Activated naive CD8-positive, alpha-beta T cell treated with anti-CD3 and anti-CD28 coated beads, Interleukin-2, amount 10 ng/mL, durations not matched to agents 7 days and 5 days (primary cell): ENCODE results near the gene POU6F2. TPM values are rescaled to one million over a fixed set of nuclear protein-coding genes. Genes with fewer than 3 reads are reported as not detected.
"Not testable (repeated sequence)": the region's sequence is repeated elsewhere in the genome, so short reads cannot be mapped to it uniquely, and the experiment has no call there.

ENCODE experiments used
- ATAC-seq: fragments of 150-1000 bp; cut with Tn5 transposase; one replicate; pipeline ENCODE4 v1.10.0; 2021; ENCODE audit warnings: low read depth, moderate library complexity
- POLR2A ChIA-PET: fragments of 350-600 bp; sonication (Branson Sonifier 250); formaldehyde crosslinking; loops from one replicate; lab custom pipeline; 2021; ENCODE audit warnings: antibody characterized with exemption; lab: Charles Lee
- DNase-seq: peaks from one replicate; pipeline ENCODE4 v3.0.0; 2021
- H3K27ac Mint-ChIP-seq: one replicate; pipeline ENCODE4 v1.8.0; 2022; ENCODE audit warnings: mild to moderate bottlenecking, mixed read lengths
- H3K27me3 Mint-ChIP-seq: one replicate; pipeline ENCODE4 v1.8.0; 2022; ENCODE audit warnings: mild to moderate bottlenecking, moderate library complexity, mixed read lengths
- H3K36me3 Mint-ChIP-seq: one replicate; pipeline ENCODE4 v1.8.0; 2021; ENCODE audit warnings: mild to moderate bottlenecking, mixed read lengths
- H3K4me1 Mint-ChIP-seq: one replicate; pipeline ENCODE4 v1.8.0; 2021; ENCODE audit warnings: mixed read lengths
- H3K4me3 Mint-ChIP-seq: one replicate; pipeline ENCODE4 v1.8.0; 2022; ENCODE audit warnings: mild to moderate bottlenecking, moderate library complexity, mixed read lengths
- H3K9me3 Mint-ChIP-seq: one replicate; pipeline ENCODE4 v1.8.0; 2021; ENCODE audit warnings: mixed read lengths
- total RNA-seq, 2 experiments: library from RNA; stranded (reverse); gene quantifications; one replicate each; pipeline ENCODE4 v1.2.3, GENCODE V29; 2021

Gene POU6F2, protein sequence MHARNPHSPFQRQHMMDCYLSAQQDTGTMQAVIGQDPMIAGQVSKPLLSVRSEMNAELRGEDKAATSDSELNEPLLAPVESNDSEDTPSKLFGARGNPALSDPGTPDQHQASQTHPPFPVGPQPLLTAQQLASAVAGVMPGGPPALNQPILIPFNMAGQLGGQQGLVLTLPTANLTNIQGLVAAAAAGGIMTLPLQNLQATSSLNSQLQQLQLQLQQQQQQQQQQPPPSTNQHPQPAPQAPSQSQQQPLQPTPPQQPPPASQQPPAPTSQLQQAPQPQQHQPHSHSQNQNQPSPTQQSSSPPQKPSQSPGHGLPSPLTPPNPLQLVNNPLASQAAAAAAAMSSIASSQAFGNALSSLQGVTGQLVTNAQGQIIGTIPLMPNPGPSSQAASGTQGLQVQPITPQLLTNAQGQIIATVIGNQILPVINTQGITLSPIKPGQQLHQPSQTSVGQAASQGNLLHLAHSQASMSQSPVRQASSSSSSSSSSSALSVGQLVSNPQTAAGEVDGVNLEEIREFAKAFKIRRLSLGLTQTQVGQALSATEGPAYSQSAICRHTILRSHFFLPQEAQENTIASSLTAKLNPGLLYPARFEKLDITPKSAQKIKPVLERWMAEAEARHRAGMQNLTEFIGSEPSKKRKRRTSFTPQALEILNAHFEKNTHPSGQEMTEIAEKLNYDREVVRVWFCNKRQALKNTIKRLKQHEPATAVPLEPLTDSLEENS
- under 1 TPM; 0.19 to 0.20 TPM for total RNA-seq

DNA sequence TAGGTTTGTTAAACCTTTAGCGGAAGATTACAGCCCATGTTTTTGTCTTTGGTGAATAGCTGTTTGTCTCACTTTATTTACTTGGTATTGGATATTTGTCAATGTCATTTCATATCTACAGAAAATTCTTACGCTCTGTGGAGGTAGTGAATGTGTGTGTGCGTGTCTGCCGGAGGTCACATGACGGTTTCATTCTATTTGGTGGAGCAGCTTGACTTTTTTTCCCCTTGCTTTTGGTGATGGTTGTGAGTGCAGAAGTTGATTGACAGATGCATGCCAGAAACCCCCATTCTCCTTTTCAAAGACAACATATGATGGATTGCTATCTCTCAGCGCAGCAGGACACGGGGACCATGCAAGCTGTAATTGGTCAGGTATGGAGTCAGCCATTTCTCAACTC, at the start of gene POU6F2:
POU6F2 (plus strand) TSS at position 225 of the 400 bp plus-strand sequence; CDS start at position 270, 45 bp downstream.
- no peak within 1 kb of the TSS for H3K4me3 Mint-ChIP-seq
- no peak within 1 kb of the TSS for H3K27ac Mint-ChIP-seq
- H3K27me3 Mint-ChIP-seq: peaks cover 54% of the 10 kb centered on the region
- POLR2A ChIA-PET: no interaction called here
- ATAC-seq: no peak
- no peaks in the 10 kb centered on the region for H3K36me3 Mint-ChIP-seq
- H3K4me1 Mint-ChIP-seq: no peaks in the 10 kb centered on the region
- no peaks in the 10 kb centered on the region for H3K9me3 Mint-ChIP-seq
- DNase-seq: no peak

DNA sequence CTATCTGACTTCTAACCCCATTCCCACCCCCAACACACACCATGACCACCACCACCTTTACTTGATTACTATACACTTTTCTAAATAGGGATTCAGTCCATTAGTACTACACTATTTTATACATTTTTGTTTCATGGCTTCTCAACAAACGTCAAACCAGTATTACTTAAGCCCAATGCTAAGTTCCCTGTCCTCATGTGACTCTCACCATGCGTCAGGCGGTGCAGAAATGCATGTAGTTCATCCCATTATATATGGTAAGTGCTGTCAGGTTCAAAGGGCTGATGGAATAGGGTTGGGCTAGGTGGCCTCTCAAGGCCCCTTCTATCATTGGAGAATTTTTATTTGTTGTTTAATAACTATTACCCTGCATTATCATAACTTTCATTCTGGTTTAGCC, 49.2 kb upstream of the POU6F2 start:
- Mint-ChIP-seq H3K27me3 (peaks cover 3% of the 10 kb centered on the region), H3K27ac (no peak overlapping the region), H3K36me3 (no peaks in the 10 kb centered on the region), H3K9me3 (no peaks in the 10 kb centered on the region), H3K4me3 (no peak overlapping the region), H3K4me1 (peaks cover 3% of the 10 kb centered on the region)
- ATAC-seq (no peak), DNase-seq (no peak)
- POLR2A ChIA-PET: no interaction called here

DNA sequence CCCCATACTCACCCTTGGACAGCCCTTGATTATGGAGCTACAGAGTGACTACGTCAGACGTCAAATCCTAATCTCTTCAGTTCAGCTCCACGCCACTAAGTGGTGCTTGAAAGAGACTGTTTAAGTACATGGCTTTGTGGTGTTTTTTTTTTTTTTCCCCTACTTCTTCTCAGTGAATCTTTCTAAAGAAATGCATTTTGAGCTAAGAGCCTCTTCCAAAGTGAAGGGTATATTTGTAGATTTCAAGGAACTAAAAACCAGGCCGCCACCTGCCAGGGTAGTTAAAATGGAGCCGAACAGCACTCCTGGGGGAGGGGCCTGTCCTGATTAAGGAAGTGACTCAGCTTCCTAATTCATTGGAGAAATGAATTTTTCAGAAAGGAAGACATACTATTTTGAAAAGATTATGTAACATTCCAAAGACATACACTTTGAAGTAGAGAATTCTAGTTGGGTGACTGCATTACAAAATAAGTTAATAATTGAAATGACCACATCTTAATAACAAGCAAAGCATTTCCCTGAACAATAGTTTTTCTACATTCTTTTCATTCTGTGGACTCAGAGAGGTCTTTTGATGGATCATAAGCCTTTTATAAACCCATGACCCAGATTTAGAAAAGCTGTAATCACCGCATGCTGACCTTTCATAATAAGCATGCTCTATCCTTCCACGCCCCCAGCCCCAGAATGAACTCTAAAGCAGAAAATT, 48.1 kb upstream of the POU6F2 start:
- H3K4me1 Mint-ChIP-seq: peaks cover 3% of the 10 kb centered on the region
- H3K9me3 Mint-ChIP-seq: no peaks in the 10 kb centered on the region
- H3K36me3 Mint-ChIP-seq: no peaks in the 10 kb centered on the region
- H3K27me3 Mint-ChIP-seq: peaks cover 3% of the 10 kb centered on the region
- ATAC-seq: no peak
- no peak overlapping the region for H3K27ac Mint-ChIP-seq
- H3K4me3 Mint-ChIP-seq: no peak overlapping the region
- DNase-seq: no peak
- POLR2A ChIA-PET: no interaction called here

DNA sequence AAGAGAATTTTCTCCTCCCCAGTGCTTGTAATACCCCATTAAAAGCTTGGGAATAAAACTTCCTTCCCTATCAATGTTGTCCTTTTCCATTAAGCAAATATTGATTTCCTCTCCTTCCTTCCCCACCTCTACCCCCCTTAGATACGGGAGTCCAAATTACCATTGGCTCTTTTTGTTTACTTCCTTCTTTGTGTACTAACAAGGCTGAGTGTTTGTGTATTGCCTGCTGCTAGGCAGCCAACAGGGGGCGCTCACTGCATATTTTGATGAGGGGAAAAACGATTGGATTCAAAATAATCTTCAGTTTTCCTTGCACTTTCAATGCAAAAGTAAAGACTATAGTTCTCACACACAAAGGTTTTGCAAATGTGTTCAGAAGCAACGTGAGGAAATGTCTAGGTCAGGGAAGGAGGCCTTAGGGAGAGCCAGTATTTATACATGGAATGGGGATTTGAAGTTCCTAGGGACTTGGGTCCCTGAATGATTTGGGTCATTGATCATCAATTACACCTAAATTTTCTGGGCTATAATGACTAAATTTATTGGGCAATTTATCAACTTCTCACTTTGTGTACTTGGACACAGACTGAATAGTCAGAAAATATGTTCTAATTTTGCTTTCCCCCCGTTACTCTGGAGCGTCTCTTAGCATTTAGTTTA, 45.1 kb upstream of the POU6F2 start:
- no peak overlapping the region for H3K4me3 Mint-ChIP-seq
- H3K27me3 Mint-ChIP-seq: no peaks in the 10 kb centered on the region
- DNase-seq: peak; percentile 61
- peaks cover 3% of the 10 kb centered on the region for H3K4me1 Mint-ChIP-seq
- H3K36me3 Mint-ChIP-seq: no peaks in the 10 kb centered on the region
- H3K27ac Mint-ChIP-seq: no peak overlapping the region
- H3K9me3 Mint-ChIP-seq: no peaks in the 10 kb centered on the region
- POLR2A ChIA-PET: no interaction called here
- no peak for ATAC-seq

DNA sequence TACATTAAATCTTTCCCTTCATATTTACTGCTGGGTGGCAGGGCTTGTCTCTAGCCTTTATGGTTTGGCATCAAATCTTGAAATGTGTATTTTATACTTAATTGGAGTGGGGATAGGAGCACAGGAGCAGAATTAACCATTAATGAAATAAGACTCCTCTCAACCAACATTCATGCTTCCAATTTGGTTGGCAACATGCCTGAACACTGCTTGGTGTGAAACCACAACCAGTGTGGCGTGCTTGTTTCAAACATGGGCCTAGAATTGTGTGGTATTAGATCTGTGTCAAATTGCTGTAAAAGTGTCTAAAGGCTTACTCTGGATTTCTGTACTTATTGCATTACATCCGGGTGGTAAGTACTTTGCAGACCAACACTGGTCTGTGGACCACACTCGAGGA, 43.7 kb upstream of the POU6F2 start:
- Mint-ChIP-seq H3K27ac (no peak overlapping the region), H3K27me3 (no peaks in the 10 kb centered on the region), H3K4me1 (peaks cover 2% of the 10 kb centered on the region), H3K9me3 (no peaks in the 10 kb centered on the region), H3K36me3 (no peaks in the 10 kb centered on the region), H3K4me3 (no peak overlapping the region)
- POLR2A ChIA-PET: no interaction called here
- no peak for ATAC-seq
- no peak for DNase-seq

DNA sequence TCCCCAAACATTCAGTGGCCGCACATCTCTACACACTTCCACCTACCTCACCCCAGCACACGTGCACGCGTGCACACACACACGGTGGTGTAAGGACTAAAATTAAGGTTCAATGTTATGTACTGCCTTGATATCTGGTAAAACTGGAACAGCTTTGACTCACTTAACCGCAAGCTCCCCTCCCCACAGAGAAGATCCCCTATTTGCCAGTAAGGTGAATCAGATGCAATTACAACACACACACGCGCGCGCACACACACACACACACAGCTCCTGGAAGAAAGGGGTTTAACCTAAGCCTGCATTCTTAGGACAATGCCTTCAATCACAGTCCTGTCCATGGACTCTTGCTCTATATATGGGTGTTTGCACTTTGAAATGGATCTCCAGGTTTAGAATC, 43.2 kb upstream of the POU6F2 start:
- no peaks in the 10 kb centered on the region for H3K9me3 Mint-ChIP-seq
- H3K36me3 Mint-ChIP-seq: no peaks in the 10 kb centered on the region
- H3K4me3 Mint-ChIP-seq: no peak overlapping the region

DNA sequence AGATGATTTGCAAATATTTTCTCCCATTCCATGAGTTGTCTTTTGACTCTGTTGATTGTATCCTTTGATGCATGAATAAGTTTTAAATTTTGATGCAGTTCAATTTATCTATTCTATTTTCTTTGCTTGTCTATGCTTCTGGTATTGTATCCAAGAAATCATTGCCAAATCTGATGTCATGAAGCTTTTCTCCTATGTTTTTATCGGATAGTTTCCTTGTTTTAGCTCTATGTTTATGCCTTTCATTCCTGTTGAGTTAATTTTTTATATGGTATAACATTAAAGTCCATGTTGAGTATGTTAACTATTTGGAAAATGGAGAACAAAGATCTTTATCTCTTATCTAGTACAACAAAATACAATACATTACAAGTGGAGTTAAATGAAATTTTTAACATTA, 41.1 kb upstream of the POU6F2 start:
- DNase-seq (no peak), ATAC-seq (no peak)
- H3K4me1 Mint-ChIP-seq: peaks cover 2% of the 10 kb centered on the region
- POLR2A ChIA-PET: no interaction called here
- no peaks in the 10 kb centered on the region for H3K27me3 Mint-ChIP-seq
- H3K36me3 Mint-ChIP-seq: no peaks in the 10 kb centered on the region
- no peaks in the 10 kb centered on the region for H3K9me3 Mint-ChIP-seq
- no peak overlapping the region for H3K4me3 Mint-ChIP-seq
- H3K27ac Mint-ChIP-seq: no peak overlapping the region

More for the DNA sequence above, 43.2 kb upstream of the POU6F2 start:
- no peak for ATAC-seq
- POLR2A ChIA-PET: no interaction called here
- Mint-ChIP-seq H3K27ac (no peak overlapping the region), H3K27me3 (no peaks in the 10 kb centered on the region), H3K4me1 (peaks cover 2% of the 10 kb centered on the region)
- no peak for DNase-seq

DNA sequence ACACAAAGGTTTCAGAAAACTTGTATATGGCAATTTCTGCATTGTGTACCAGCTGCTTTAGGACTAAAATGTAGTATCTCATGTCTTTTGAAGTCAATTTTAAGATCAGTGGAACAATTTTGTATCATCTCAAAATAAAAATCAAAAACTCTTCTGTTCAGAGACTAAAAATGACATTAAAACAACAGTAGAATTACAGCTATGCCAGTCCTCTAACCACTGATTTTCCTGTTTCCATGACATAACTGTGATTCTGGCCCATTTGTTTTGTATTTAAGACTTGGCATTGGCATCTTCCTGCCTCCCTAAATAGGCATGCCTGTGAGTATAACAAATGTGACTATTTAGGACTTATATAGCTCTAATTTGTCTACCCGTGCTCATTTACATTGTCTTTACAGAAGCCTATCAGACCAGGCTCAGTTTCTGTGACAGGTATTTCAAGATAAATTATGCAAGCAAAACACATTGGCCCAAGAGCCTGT, 39.7 kb upstream of the POU6F2 start:
- Mint-ChIP-seq H3K27me3 (no peaks in the 10 kb centered on the region), H3K4me3 (no peak overlapping the region)
- POLR2A ChIA-PET: no interaction called here

DNA sequence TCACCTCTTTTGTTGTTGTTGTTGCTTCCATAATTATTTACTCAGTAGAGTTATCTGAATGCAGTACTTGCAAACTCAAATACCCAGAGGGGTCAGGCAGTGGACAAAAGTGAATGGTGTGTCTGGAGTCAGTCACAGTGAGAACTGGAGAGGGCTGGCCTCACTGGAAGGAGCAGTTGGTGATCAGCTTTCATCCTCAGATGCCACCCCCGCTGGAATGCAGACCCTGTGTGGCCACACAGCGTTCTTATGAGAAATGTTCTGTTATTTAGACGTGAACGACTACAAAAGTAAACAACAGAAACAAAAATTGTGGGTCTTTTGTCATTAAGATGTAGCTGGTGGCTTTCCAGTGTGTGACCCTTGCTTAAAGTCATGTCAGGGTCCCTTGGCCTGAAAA, 39.1 kb upstream of the POU6F2 start:
- Mint-ChIP-seq H3K27ac (no peak overlapping the region), H3K4me3 (no peak overlapping the region), H3K27me3 (no peaks in the 10 kb centered on the region), H3K4me1 (no peaks in the 10 kb centered on the region), H3K36me3 (no peaks in the 10 kb centered on the region), H3K9me3 (no peaks in the 10 kb centered on the region)
- ATAC-seq: no peak
- DNase-seq: no peak
- POLR2A ChIA-PET: no interaction called here

More for the DNA sequence above, 39.7 kb upstream of the POU6F2 start:
- DNase-seq (no peak), ATAC-seq (no peak)
- Mint-ChIP-seq H3K27ac (no peak overlapping the region), H3K9me3 (no peaks in the 10 kb centered on the region), H3K4me1 (no peaks in the 10 kb centered on the region), H3K36me3 (no peaks in the 10 kb centered on the region)

DNA sequence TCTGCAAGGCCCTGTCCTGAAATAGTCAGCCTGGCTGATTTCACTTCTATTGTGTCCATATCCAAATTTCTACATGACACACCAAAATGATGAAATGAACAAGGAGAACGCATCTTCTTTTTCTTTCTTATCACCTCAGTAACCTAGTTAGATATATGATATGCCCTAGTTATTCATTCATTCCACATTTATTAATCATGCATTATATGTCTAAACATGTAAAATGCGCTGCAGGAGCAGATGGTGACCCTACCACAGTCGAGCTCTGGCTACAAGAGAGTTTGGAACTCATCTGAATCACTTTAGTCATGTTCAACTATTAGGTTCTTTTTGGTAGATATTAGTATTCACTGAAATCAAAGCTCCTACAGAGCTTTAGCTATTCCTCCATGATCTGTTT, 36.9 kb upstream of the POU6F2 start:
- no peak for ATAC-seq
- no peak for DNase-seq
- POLR2A ChIA-PET: no interaction called here
- Mint-ChIP-seq H3K4me3 (no peak overlapping the region), H3K36me3 (no peaks in the 10 kb centered on the region), H3K27me3 (no peaks in the 10 kb centered on the region), H3K27ac (no peak overlapping the region), H3K9me3 (no peaks in the 10 kb centered on the region), H3K4me1 (no peaks in the 10 kb centered on the region)

DNA sequence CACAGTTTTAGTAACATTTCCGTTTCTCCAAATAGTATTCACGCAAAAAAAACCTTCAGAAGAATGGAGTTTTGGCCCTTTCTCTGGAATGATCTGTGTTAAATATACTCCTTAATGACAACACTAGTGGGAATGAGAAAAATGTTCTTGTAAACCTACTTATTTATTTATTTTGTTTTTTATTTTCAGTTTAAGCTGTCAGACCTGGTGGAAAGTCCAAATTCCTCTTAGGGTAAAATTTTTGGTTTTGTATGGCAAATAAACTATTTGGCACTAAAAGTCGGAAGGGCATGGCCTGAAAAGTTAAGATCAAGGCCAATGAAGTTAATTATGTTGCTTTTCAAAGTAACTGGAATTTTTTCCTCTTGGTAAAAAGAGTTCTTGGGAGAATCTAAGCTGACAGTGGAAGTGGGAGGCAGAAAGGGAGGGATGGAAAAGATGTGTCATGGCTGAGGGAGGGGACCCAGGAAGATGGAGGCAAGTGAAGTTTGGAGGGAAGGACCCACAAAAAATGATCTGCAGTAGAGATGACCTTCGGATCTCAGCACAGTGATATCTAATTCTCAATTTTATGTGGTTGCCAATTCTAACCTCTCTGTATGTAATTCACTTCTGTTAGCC, 35.2 kb upstream of the POU6F2 start:
- no peaks in the 10 kb centered on the region for H3K9me3 Mint-ChIP-seq
- DNase-seq: no peak
- POLR2A ChIA-PET: no interaction called here
- no peak overlapping the region for H3K4me3 Mint-ChIP-seq
- no peaks in the 10 kb centered on the region for H3K36me3 Mint-ChIP-seq
- H3K27me3 Mint-ChIP-seq: no peaks in the 10 kb centered on the region
- no peaks in the 10 kb centered on the region for H3K4me1 Mint-ChIP-seq
- H3K27ac Mint-ChIP-seq: no peak overlapping the region
- no peak for ATAC-seq

DNA sequence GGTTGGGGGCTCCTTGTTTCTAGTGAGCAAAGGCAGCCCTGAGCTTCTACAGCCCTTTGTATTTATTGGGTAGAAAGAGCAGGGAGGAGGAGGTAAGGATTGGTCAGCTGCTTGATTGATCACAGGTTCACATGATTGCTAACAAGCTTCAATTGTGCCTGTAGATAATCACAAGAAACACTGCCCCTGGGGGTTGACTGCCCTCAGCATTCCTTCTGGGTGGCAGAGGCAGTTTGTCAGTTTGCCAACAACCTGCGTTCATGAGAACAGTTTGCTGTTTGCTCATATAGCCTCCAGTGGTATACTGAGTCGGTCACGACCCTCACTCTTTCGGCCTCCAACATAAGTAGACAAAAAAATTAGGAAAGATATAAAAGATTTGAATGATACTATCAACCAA, 30.2 kb upstream of the POU6F2 start:
- H3K27me3 Mint-ChIP-seq, H3K36me3 Mint-ChIP-seq, H3K27ac Mint-ChIP-seq, POLR2A ChIA-PET, H3K9me3 Mint-ChIP-seq, H3K4me1 Mint-ChIP-seq, H3K4me3 Mint-ChIP-seq, ATAC-seq, DNase-seq: not testable (repeated sequence)

DNA sequence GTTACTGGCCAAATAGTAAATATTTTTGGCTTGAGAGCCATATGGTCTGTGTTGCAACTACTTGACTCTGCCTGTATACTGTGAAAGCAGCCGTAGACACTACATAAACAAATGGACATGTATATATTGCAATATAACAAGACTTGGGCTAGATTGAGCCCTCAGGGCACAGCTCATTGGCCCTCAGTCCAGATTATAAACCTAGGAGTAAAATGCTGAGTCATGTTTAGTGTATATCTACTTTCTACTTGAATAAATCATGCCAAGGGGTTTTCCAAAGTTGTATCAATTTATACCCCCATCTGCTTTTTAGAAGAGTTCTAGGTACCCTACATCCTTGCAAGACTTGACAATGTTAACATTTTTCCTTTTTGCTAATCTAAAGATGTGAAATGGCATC, 27.4 kb upstream of the POU6F2 start:
- Mint-ChIP-seq H3K36me3 (no peaks in the 10 kb centered on the region), H3K9me3 (no peaks in the 10 kb centered on the region), H3K4me3 (no peak overlapping the region), H3K27ac (no peak overlapping the region), H3K4me1 (no peaks in the 10 kb centered on the region), H3K27me3 (peaks cover 9% of the 10 kb centered on the region)
- POLR2A ChIA-PET: no interaction called here
- DNase-seq (no peak), ATAC-seq (no peak)
